Neural progenitor cell (in vitro differentiated cells): Measurements from ENCODE around the gene CALCOCO2. TPM values are rescaled to one million over a fixed set of nuclear protein-coding genes. Genes with fewer than 3 reads are reported as not detected.
A peak's percentile ranks its signal among the peaks of the same experiment; 100 is the strongest.

Experiments
- DNase-seq: peaks from one replicate; pipeline ENCODE4 v3.0.0-alpha.2; 2016; ENCODE audit warnings: low spot score
- H2AFZ ChIP-seq: fragments of 200-600 bp; sonication (generic); replicated peaks from 2 replicates; pipeline ENCODE4 v1.6.1; 2016; ENCODE audit warnings: antibody characterized with exemption
- H3F3A ChIP-seq: fragments of 200-600 bp; sonication (generic); 2 replicates; pipeline ENCODE4 v1.6.1; 2016; ENCODE audit warnings: antibody characterized with exemption, low read depth
- H3K27ac ChIP-seq: fragments of 200-600 bp; sonication (generic); 2 replicates; pipeline ENCODE4 v1.5.1; 2016; ENCODE audit warnings: mild to moderate bottlenecking
- H3K27me3 ChIP-seq: fragments of 200-600 bp; sonication (generic); 2 replicates; pipeline ENCODE4 v1.6.1; 2016; ENCODE audit warnings: mild to moderate bottlenecking, moderate library complexity
- H3K36me3 ChIP-seq: fragments of 200-600 bp; sonication (generic); 2 replicates; pipeline ENCODE4 v1.5.1; 2016
- H3K4me1 ChIP-seq: fragments of 200-600 bp; sonication (generic); 2 replicates; pipeline ENCODE4 v1.6.1; 2016; ENCODE audit warnings: mixed run types
- H3K4me2 ChIP-seq: fragments of 200-600 bp; sonication (generic); 2 replicates; pipeline ENCODE4 v1.6.1; 2016
- H3K4me3 ChIP-seq: fragments of 200-600 bp; sonication (generic); 2 replicates; pipeline ENCODE4 v1.5.1; 2016
- H3K79me2 ChIP-seq: fragments of 200-600 bp; sonication (generic); 2 replicates; pipeline ENCODE4 v1.6.1; 2016; ENCODE audit warnings: low read depth
- H3K9ac ChIP-seq: fragments of 200-600 bp; sonication (generic); 2 replicates; pipeline ENCODE4 v1.6.1; 2016
- H3K9me3 ChIP-seq: fragments of 200-600 bp; sonication (generic); 2 replicates; pipeline ENCODE4 v1.5.1; 2016; ENCODE audit warnings: low read depth
- H4K20me1 ChIP-seq: fragments of 200-600 bp; sonication (generic); 2 replicates; pipeline ENCODE4 v1.6.1; 2016; ENCODE audit warnings: low read depth
- H3K27ac Mint-ChIP-seq: 3 replicates; pipeline ENCODE4 v1.8.0; 2021; ENCODE audit warnings: mixed read lengths
- H3K27me3 Mint-ChIP-seq: 2 replicates; pipeline ENCODE4 v1.8.0; 2022; ENCODE audit warnings: low read depth, mild to moderate bottlenecking, inconsistent platforms, moderate library complexity, mixed read lengths; ENCODE audit not compliant: insufficient read depth
- H3K36me3 Mint-ChIP-seq: 3 replicates; pipeline ENCODE4 v1.8.0; 2021; ENCODE audit warnings: mixed read lengths
- H3K4me1 Mint-ChIP-seq: 3 replicates; pipeline ENCODE4 v1.8.0; 2021; ENCODE audit warnings: mixed read lengths
- H3K4me3 Mint-ChIP-seq: 3 replicates; pipeline ENCODE4 v1.8.0; 2021; ENCODE audit warnings: mild to moderate bottlenecking, moderate library complexity, mixed read lengths
- H3K9me3 Mint-ChIP-seq: 3 replicates; pipeline ENCODE4 v1.8.0; 2020; ENCODE audit warnings: mixed read lengths
- CTCF ChIP-seq: fragments of 200-600 bp; sonication (generic); IDR thresholded peaks from 2 replicates; pipeline ENCODE4 v1.5.1; 2017; ENCODE audit warnings: antibody characterized with exemption, mild to moderate bottlenecking
- EZH2 ChIP-seq: fragments of 200-600 bp; sonication (generic); IDR thresholded peaks from 2 replicates; pipeline ENCODE4 v1.6.1; 2017; ENCODE audit warnings: antibody characterized with exemption, mild to moderate bottlenecking, moderate library complexity
- EZH2phosphoT487 ChIP-seq: fragments of 200-600 bp; sonication (generic); IDR thresholded peaks from 2 replicates; pipeline ENCODE4 v1.6.1; 2017; ENCODE audit warnings: antibody characterized with exemption
- total RNA-seq: library from RNA; depleted of rRNA; stranded (reverse); fragments of >200 nt; gene quantifications from 2 replicates; pipeline ENCODE4 v1.2.3, GENCODE V29; 2015; ENCODE audit warnings: low replicate concordance

CALCOCO2 gene
- total RNA-seq, 1 donor from 2014 or later = 34.1 TPM

DNA sequence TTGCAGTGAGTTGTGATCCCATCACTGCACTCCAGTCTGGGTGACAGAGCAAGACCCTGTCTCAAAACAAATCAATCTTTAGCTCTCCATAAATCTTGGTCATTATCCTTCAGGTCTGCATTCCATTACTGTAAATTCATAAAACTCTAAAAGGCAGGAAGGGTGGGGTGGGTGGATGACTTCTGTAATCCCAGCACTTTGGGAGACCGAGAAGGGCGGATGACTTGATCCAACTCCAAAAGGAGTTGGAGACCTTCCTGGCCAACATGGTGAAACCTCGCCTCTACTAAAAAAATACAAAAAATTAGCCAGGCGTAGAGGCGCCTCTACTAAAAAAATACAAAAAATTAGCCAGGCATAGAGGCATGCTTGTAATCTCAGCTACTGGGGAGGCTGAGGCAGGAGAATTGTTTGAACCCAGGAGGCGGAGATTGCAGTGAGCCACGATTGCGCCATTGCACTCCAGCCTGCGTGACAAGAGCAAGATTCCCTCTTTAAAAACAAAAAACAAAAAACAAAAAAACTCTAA is 75.2 kb downstream of the CALCOCO2 start:
- Histone ChIP-seq H3K4me3 (no peak overlapping the region), H3K4me1 (peaks cover 14% of the 10 kb centered on the region), H3K27me3 (no peaks in the 10 kb centered on the region), H3K27ac (no peak overlapping the region), H3K9me3 (no peaks in the 10 kb centered on the region), H3K79me2 (peaks cover 45% of the 10 kb centered on the region), H4K20me1 (peaks cover 20% of the 10 kb centered on the region), H3K4me2 (no peak overlapping the region), H3K36me3 (no peaks in the 10 kb centered on the region), H3F3A (peaks cover 13% of the 10 kb centered on the region), H3K9ac (no peak overlapping the region), H2AFZ (no peak overlapping the region)
- no peak for DNase-seq
- Mint-ChIP-seq H3K27me3 (peaks cover 6% of the 10 kb centered on the region), H3K27ac (no peak overlapping the region), H3K36me3 (peaks cover 11% of the 10 kb centered on the region), H3K4me3 (no peak overlapping the region), H3K4me1 (peaks cover 26% of the 10 kb centered on the region), H3K9me3 (no peaks in the 10 kb centered on the region)
- TF ChIP-seq CTCF (no peak), EZH2 (no peak), EZH2phosphoT487 (no peak)

DNA sequence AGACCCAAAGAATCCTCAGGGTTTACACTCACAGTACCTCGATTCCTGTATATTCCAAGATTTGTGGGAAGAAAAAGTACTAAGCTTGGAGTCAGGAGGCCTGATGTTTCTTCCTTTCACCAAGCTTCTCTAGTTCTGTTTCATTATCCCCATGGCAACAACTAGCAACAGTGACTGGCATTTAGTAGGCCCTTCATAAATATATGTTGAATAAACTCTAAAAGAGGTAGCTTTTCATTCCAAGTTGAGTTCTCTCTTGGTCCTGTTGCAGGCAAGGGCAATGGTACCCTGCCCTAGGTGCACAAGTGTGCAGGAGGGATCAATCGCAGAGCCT is 76.8 kb downstream of the CALCOCO2 start:
- H3K27me3 ChIP-seq = no peaks in the 10 kb centered on the region
- Mint-ChIP-seq H3K36me3 (peaks cover 21% of the 10 kb centered on the region), H3K27me3 (peaks cover 6% of the 10 kb centered on the region), H3K9me3 (no peaks in the 10 kb centered on the region), H3K27ac (peak overlapping the region; percentile 99), H3K4me1 (peaks cover 32% of the 10 kb centered on the region), H3K4me3 (peak overlapping the region; percentile 96)
- H3K79me2 ChIP-seq = peaks cover 61% of the 10 kb centered on the region
- TF ChIP-seq EZH2phosphoT487 = no peak
- no peak for TF ChIP-seq EZH2
- TF ChIP-seq CTCF = no peak
- no peaks in the 10 kb centered on the region for H3K36me3 ChIP-seq
- no peaks in the 10 kb centered on the region for H3K9me3 ChIP-seq
- H3K4me2 ChIP-seq = peak overlapping the region; percentile 97
- H3F3A ChIP-seq = peaks cover 13% of the 10 kb centered on the region
- H3K4me3 ChIP-seq = peak overlapping the region; percentile 90
- H4K20me1 ChIP-seq = peaks cover 36% of the 10 kb centered on the region
- peak overlapping the region; percentile 60 for H3K27ac ChIP-seq
- peak overlapping the region; percentile 13 for H2AFZ ChIP-seq
- DNase-seq = no peak
- no peak overlapping the region for H3K9ac ChIP-seq
- peaks cover 14% of the 10 kb centered on the region for H3K4me1 ChIP-seq

DNA sequence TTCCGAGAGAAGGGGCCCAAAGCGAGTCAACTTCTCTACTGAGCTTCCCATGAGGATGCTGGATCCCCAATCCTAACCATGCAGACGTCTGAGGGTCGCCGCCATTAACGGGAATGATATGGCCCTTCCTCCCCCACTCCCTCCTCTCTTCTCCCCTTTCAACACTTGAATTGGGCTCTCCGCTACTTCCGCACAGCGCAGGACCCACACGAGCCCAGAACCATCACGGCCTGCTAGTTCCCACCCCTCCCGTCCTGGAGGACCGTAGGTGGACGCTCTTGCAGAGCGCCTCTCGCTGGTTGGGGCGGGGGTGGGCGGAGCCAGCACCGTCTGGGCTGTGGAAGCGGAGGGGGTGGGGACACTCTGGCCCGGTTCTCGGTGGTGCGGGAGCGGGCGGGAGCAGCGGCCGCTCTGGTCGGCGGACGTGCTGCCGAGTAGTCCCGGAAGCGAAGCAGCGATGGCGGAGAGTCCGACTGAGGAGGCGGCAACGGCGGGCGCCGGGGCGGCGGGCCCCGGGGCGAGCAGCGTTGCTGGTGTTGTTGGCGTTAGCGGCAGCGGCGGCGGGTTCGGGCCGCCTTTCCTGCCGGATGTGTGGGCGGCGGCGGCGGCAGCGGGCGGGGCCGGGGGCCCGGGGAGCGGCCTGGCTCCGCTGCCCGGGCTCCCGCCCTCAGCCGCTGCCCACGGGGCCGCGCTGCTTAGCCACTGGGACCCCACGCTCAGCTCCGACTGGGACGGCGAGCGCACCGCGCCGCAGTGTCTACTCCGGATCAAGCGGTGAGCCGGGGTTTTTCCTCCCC is 77.4 kb downstream of the CALCOCO2 start, which contains the start of gene UBE2Z:
Gene UBE2Z (plus strand): TSS at position 361 of the 797 bp plus-strand sequence. CDS start 97 bp downstream, at position 458.
- Mint-ChIP-seq H3K27me3 (peaks cover 6% of the 10 kb centered on the region), H3K4me3 (peak within 1 kb of the TSS; percentile 98), H3K27ac (peak within 1 kb of the TSS; percentile 99), H3K36me3 (peaks cover 26% of the 10 kb centered on the region), H3K4me1 (peaks cover 32% of the 10 kb centered on the region), H3K9me3 (no peaks in the 10 kb centered on the region)
- no peaks in the 10 kb centered on the region for H3K36me3 ChIP-seq
- peaks cover 18% of the 10 kb centered on the region for H3F3A ChIP-seq
- peaks cover 67% of the 10 kb centered on the region for H3K79me2 ChIP-seq
- peak; percentile 97 for DNase-seq
- peak within 1 kb of the TSS; percentile 79 for H3K9ac ChIP-seq
- H4K20me1 ChIP-seq = peaks cover 42% of the 10 kb centered on the region
- H2AFZ ChIP-seq = peak within 1 kb of the TSS; percentile 13
- H3K4me1 ChIP-seq = peaks cover 14% of the 10 kb centered on the region
- H3K27ac ChIP-seq = peak within 1 kb of the TSS; percentile 65
- peak within 1 kb of the TSS; percentile 97 for H3K4me2 ChIP-seq
- TF ChIP-seq CTCF = peak; percentile 56
- no peak for TF ChIP-seq EZH2phosphoT487
- no peak for TF ChIP-seq EZH2
- no peaks in the 10 kb centered on the region for H3K9me3 ChIP-seq
- H3K27me3 ChIP-seq = no peaks in the 10 kb centered on the region
- peak within 1 kb of the TSS; percentile 90 for H3K4me3 ChIP-seq
